ENCODE results near the gene EBF3. TPM values are rescaled to one million over a fixed set of nuclear protein-coding genes. Genes with fewer than 3 reads are reported as not detected.

EBF3 gene
- total and polyA plus RNA-seq, 9 of the 15 experiments (the other 6 are each of a cell fraction or from before 2014, with no cell fraction given): not detected

- TF ChIP-seq MGA (IDR thresholded peaks at IDR 0.05) (no peak), RNF2 (IDR thresholded peaks at IDR 0.05) (no peak), JUNB (CRISPR knock-in tag; conservative IDR thresholded peaks at IDR 0.05) (no peak), TSHZ1 (CRISPR knock-in tag; IDR thresholded peaks at IDR 0.05) (no peak), RB1 (IDR thresholded peaks at IDR 0.05; ENCODE audit: low read depth) (no peak)
Measured at GRCh38 chr10:129893104-129894089, 70.7 kb downstream of the EBF3 start (continued).
